Renal cortical epithelial cell (primary cell): Measurements from ENCODE around the gene GLUL. TPM values are rescaled to one million over a fixed set of nuclear protein-coding genes. Genes with fewer than 3 reads are reported as not detected.
"Not testable (repeated sequence)": the region's sequence is repeated elsewhere in the genome, so short reads cannot be mapped to it uniquely, and the experiment has no call there.

ENCODE experiments used
- DNase-seq: peaks from one replicate; pipeline ENCODE4 v3.0.0-alpha.2; 2011; ENCODE audit warnings: low read depth
- total RNA-seq: library from RNA; depleted of rRNA; stranded (reverse); fragments of >200 nt; gene quantifications from 2 replicates; pipeline ENCODE4 v1.2.3, GENCODE V29; 2014

Gene GLUL
- total RNA-seq, 1 donor from 2014 or later, result 300 TPM

DNA sequence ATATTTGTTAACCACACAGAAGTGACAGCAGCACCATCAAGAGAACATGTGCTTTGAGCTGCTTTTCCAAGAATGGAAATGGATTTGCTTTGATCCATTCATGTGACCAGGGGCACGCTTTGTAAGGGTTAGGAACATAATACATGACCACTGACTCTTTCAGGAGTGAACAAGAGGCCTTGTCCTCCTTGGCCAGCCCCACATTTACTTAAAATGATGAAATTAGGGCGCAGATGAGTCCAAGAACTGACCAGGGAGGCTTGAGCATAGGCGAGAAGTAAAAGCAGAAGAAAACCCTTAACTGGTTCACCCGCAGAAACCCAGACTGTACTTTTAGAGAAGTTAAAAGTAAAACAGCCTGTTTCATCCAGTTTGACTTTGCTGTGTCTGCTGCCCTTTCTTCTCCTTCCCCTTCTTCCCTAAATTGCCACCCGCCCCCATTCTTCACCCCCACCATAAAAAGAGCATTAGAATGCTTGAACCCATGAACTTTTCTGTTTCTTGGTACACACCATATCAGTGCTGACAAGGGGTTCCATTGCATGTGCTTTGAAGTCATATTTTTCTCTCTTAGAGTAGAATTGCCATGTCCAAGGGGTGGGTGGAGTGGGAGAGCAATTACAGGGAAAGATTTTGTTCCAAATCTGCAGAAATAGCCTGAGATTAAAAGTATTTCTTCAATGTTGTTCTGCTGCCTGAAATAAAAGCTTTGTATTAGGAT is 2.6 kb upstream of the GLUL start:
- no peak for DNase-seq

- DNase-seq, result no peak
Measured at GRCh38 chr1:182392050-182393028, 749 bp upstream of the GLUL start.

DNA sequence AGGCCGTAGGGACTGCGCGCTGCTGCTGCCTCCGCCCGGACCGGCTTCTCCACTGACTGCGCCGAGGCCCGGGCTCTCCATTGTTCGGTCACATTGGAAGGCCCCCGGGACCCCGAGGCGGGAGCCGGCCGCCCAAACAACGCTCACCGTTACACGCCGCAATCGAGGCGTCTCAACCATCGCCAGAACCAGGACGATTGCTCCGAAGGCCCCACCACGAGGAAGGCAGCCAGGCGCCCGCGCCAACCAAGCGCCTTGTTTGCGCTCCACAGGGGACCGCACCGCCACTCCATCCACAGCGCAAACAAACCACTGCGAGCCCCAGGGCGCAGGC is 595 bp downstream of the GLUL start:
- no peak for DNase-seq

DNA sequence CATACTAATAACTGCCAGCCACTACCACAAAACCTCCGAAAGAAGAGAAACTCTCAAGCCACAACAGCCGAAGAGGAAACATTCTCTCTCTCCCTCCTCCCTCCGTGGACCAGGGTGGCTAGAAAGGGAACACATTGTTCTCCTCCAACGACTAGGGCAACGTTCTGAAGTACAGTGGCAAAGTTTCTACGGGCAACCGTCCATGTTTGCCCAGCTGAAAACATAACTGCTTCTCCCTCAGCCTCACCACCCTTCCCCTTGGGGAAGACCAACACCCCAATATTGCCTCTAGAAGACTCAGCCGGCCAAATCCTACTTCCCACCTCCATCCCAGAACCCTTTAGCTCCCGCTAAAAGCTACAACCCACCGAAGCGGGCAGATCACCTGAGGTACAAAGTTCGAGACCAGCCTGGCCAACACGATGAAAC is 2.0 kb downstream of the GLUL start:
- no peak for DNase-seq

- DNase-seq, result no peak
Measured at GRCh38 chr1:182388392-182389134, 3.0 kb downstream of the GLUL start.

DNA sequence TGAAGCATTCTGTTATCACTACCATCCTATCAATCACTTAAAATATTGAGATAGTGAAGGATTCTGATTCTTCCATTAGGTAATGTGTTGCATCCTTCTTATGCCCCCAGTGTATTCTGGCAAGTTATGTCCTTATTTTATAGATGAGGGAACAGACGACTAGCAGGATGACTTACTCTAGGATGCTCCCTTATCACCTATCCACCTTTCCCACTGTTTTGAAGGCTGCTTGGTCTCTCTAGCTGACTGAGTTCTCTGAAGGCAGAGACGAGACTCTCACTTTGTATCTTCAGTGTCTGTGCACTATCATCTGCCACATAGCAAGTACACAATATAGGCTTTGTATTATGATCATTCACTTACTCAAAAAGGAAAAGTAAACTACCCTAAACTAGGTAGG is 4.0 kb downstream of the GLUL start:
- DNase-seq, result no peak

DNA sequence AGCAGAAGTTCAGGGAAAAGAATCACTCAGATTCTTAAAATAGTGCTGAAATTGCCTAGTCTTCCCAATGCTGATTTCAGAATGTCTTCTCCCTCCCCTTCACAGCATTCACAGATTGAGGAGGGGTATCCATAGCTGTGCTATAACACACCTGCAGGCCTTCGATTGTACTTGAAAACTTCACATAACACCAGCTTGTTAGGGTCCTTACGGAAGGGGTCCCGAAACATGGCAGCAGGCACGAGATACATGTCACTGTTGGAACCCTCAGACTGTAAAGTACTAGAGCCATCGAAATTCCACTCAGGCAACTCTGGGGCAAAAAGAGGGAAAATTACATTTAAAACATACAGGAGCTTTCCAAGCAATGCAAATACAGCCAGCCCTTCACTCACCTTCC is 4.6 kb downstream of the GLUL start:
- no peak for DNase-seq

DNA sequence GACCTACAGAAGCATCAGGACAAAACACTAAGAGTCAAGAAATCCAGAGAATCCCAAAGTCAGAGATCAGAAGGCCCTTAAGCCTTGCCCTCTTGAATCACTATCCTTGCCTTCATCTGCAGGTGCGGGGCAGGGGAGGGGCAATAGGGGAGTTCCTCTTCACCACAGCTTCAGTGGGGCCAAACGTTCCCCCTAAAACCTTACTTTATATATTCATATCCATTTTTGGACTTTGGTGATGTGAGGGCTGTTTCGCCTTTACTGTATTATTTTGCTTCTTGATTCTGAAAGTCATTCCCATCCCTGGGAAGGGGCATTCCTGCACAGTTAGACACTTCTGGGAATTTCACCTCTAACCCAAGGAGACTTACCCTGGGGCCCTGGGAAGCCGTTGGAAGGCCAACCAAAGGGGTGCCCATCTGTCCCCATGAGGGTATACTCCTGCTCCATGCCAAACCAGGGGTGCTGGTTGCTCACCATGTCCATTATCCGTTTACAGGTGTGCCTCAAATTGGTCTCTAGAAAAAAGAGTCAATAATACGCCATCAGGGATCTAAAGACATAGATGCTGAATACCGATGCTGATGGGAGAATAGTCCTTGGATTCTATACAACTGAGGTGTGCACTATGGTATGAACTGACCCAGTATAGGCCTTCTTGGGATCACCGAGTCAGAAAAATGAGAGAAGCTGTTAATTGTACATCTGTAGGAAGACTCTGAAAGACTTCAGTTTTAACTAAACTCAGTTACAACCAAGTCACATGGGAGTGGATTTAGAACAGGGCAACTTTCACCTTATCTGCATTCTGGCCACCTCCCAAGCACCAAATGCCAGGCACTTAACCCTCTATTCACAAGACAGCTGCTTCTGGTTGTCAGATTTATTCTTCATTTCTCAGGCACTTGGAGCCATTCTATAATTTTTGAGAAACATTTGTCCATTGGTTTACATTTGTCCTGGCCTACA is 5.4 kb downstream of the GLUL start:
- DNase-seq, result no peak

GRCh38 chr1:182384387-182384960 is 7.1 kb downstream of the GLUL start:
- DNase-seq, result no peak

GRCh38 chr1:182383934-182384333 is 7.7 kb downstream of the GLUL start:
- DNase-seq, result no peak

DNA sequence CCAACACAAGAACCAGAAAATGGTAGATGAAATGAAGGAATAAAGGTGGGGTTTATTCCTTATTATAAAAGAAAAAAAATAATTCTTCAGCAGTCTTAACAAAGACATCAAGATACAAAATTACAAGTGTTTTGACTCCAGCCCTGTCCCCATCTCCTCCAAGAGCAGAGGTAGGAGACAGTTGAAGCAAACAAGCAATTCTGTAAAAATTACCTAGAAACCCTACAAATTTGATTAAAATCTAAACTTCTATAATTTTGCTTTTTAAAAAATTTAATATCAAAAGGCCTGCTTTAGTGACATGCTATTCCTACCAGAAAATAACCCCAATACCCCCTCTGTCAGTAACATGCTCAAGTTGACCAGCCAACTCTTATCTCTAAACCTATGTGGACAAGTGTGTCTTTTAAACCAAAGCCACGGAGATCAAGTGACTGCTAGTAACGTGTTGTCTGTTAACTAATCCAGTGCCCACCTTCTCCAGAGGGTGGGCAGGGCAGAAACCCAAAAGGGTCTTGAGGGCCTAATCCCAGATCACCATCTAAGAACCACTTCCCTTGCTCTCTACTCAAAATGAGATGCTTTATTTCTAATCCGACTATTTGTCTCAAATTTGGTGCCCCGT is 8.4 kb downstream of the GLUL start:
- no peak for DNase-seq

DNA sequence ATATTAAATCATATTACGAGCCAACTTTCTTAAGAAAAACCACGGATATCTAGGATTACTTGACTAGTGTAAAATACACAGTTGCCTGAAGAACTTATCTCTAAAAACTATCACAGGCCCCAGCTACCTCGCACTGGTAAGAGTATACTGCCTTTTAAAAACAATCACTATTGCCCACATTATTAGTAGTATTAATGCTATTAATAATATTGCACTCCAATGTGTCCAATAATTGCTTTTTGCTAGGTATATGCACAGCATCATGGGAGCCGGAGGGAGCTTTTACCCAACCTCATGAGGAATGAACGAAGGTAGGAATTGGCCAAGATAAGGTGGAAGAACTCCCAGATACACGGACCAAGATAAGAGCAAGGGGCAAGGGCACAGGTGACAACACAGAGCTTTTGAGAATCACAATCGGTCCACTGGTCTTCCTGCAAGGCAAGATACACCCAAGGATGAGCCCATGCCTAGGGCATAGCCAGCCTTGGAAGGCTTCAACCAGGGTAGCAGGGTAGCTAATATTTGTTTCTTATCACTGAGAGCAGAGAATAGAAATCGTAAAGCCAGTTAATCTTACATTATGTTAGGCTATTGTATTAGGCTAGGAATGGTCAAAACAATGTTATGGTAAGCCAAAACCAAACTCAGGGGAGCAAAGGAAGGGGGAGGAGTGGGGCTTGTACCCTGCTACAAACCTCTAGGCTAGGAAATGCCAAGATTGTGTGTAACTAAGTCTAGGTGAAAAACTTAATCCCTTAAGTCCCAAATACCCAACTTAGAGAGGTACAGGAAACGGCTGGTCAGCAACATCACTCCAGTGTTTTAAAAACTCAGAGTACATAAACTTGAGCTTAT is 9.4 kb downstream of the GLUL start:
- DNase-seq, result no peak

GRCh38 chr1:182380199-182380598 is 11.4 kb downstream of the GLUL start:
- DNase-seq, result no peak

DNA sequence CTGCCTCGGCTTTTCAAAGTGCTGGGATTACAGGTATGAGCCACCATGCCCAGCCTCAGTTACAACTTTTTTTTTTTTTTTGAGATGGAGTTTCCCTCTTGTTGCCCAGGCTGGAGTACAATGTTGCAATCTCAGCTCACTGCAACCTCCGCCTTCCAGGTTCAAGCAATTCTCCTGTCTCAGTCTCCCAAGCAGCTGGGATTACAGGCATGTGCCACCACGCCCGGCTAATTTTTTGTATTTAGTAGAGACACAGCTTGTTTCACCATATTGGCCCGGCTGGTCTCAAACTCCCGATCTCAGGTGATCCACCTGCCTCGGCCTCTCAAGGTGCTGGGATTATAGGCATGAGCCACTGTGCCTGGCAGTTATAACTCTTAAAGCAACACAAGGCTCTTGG is 11.8 kb downstream of the GLUL start:
- not testable (repeated sequence) for DNase-seq

DNA sequence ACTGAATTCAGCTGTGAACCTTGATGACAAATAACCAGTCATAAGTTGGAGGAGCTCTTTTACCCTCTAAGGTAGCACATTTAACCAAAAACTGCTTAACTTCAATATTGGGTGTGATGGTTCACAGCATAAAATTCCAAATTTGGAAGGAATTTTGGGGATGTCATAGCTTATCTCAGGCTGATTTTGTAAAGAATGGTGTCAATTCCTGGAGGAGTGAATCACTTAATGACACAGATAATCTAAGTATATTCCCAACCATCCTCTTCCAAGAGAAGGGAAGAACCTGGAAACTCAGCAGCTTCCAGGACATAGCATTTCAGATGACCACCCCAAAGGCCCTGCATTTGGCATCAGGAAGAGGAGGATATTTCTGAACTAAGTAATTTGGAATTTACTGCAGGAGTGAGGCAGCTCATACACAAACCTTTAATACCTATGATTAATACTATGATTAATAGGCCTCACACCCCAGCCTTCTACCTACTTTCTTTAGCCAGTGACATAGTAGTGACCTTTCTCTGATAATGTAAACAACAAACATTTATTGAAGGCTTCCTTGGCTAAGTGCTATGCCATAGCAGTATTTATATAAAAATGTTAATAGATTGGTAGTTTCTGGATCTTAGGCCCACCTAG is 14.5 kb downstream of the GLUL start:
- DNase-seq, result no peak

GRCh38 chr1:182374101-182374834 is 17.3 kb downstream of the GLUL start:
- no peak for DNase-seq

DNA sequence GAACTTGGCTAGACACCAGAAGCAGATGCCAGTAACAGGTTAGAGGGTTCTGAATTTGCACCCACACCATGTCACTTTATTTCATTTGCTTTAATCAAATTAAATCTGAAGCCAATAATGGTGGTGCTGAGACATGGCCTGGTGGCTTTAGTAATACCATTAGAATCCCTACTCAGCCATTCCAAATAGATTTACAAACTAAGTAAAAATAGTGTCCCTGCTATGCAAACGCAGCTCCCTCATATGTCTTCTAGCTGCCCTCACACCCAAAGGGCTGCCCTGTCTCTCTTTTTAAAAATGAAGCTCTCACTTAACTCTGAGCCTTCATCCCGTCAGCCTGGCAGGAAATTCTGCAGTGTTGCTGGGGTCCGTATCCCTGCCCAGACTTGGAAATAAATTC is 21.1 kb downstream of the GLUL start:
- DNase-seq, result no peak

DNA sequence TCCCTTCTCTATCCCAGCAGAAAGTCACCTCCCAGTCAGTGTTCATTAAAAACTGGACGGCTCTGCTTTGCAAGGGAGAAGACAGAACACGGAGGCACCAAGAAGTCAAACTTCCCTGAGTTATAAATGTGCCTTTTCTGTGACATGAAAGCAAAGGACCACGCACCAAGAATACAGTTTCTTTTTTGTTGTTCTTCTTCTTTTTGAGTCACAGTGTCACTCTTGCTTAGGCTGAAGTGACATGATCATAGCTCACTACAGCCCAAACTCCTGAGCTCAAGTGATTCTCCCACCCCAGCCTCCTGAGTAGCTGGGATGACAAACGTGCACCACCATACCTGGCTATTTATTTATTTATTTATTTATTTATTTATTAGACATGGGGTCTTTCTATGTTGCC is 22.7 kb downstream of the GLUL start:
- DNase-seq, result no peak
